HG03342 (cell line): ENCODE measurements around the gene TMEM191C.
"Not testable (repeated sequence)": the region's sequence is repeated elsewhere in the genome, so short reads cannot be mapped to it uniquely, and the experiment has no call there.

Experiments used
- ATAC-seq: cut with Tn5 transposase; IDR thresholded peaks from one replicate; pipeline ENCODE4 v1.9.1; 2021; ENCODE audit warnings: mild to moderate bottlenecking, moderate library complexity; ENCODE audit not compliant: unreplicated experiment

The TMEM191C gene

DNA sequence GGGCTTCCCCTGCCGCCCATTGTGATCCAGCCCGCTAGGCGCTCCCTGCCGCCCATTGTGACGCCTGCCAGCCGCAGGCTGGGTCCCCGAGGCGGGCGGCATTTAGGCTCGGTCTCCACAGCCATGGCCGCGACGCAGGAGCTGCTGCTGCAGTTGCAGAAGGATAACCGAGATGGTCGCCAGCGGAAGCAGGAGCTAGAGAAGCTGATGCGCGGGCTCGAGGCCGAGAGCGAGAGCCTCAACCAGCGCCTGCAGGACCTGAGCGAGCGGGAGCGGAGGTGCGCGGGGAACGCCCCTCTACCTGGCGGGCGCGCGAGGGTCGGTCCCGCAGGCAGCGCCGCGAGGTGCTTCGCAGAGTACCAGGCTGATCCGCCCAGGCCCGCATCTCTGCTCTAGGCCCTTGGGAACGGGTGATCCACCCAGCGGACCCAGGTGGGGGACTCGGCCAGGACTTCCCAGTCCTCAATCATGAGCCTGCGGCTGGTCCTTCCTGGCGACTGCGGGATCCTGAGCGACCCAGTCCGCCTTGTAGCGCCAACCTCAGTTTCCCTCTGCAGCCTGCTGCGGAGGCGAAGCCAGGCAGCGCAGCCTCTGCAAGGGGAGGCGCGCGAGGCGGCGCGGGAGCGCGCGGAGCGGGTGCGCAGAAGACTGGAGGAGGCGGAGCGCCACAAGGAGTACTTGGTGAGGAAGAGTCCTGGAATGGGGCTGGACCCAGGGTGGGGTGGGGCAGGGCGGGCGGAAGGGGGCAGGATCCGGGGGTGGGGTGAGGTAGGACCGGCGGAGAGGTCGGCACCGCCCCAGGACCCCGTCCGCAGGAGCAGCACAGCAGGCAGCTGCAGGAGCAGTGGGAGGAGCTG is at the start of gene TMEM191C:
Gene TMEM191C, plus strand, starts transcription at position 51 of the 857 bp plus-strand sequence. Its CDS starts 73 bp downstream, at position 124.
- ATAC-seq: peak; percentile 25

- ATAC-seq: peak; percentile 26
Observed at GRCh38 chr22:21417853-21418252, 49.3 kb upstream of the TMEM191C start.

DNA sequence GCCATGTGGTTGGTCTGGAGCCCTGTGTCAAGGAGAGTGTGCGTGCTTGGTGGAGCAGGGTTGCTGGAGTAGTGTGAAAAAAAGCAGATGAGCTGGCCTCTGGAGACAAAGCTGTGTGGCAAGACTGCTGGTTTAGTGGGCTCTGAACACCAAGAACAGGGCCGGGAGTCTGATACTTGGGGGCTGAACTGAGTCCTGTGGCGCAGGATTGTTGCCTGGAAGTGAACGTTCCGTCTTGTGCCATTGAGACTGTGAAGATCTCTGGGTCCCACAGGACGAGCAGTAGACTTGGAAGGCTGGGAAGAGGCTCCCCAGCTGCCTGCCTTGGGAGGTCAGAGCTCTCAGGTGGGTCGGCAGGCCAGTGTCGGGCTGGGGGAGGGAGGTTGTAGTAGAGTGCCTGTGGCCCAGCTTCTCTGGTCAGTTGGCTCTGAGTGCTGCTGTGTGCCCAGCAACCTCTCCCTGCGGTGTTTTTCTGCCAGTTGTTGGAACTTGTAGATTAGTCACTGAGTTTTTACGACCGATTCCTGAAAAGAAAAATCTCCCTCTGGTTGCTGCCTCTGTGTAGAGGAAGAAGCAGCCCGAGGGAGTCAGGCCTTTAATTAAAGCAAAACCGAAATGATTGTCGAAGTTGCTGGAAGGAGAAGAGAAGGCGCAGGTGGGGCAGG is 48.1 kb upstream of the TMEM191C start:
- not testable (repeated sequence) for ATAC-seq

DNA sequence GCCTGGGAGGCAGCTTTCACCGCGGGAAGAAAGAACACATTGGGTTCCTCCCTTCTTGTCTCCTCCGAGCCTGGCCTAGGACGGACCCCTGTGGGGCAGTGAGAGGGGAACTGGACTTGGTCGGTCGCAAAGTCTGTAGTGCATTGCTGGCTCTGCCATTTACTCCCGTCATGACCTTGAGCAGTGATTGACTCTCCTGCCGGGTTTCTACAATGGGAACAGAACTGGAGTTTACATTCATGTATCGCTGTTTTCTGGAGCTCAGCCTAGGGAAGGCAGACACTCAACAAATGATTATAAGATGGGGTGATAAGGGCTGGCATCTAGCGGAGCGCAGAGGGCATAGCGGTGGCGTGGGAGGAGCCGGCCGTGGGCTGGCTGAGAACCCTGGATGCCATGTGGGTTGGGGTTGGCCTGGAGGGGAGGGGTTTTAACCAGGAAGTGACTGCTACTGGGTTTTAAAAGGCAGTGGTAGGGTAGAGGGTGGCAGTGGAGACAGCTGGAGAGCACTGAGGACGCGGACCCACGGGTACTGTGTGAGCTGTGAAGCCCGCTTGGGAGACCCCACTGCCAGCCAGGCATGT is 46.9 kb upstream of the TMEM191C start:
- not testable (repeated sequence) for ATAC-seq

DNA sequence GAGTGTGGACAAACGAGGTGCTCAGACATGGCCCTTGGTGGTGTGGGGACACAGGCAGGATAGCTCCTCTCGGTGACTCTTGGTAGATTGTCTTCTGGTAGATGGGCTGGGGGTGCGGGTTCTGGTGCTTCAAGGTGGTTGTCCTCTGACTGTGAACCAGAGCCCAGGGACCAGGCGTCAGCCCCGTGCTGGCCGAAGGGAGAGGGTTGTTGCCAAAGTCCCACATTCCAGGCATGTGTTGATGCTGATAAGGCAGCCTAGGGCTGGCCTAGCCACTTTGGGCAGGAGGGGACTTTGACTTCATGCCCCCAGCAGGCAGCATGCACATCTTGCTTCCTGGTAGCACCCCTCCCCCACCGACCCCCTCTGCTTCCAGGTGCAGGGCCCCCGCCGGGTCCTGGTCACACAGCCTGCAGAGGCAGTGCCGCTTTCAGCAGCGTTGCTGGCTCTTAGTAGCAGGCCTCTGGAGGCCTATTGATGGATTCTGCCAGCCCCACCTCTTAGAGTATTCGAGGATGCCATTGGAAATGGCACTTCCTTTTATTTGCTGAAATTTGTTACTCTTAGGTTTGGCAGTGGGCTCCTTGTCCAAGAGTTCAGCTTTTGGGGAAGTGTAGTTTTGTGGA is 43.0 kb upstream of the TMEM191C start:
- not testable (repeated sequence) for ATAC-seq

- ATAC-seq: not testable (repeated sequence)
Observed at GRCh38 chr22:21434378-21435233, 32.6 kb upstream of the TMEM191C start.

DNA sequence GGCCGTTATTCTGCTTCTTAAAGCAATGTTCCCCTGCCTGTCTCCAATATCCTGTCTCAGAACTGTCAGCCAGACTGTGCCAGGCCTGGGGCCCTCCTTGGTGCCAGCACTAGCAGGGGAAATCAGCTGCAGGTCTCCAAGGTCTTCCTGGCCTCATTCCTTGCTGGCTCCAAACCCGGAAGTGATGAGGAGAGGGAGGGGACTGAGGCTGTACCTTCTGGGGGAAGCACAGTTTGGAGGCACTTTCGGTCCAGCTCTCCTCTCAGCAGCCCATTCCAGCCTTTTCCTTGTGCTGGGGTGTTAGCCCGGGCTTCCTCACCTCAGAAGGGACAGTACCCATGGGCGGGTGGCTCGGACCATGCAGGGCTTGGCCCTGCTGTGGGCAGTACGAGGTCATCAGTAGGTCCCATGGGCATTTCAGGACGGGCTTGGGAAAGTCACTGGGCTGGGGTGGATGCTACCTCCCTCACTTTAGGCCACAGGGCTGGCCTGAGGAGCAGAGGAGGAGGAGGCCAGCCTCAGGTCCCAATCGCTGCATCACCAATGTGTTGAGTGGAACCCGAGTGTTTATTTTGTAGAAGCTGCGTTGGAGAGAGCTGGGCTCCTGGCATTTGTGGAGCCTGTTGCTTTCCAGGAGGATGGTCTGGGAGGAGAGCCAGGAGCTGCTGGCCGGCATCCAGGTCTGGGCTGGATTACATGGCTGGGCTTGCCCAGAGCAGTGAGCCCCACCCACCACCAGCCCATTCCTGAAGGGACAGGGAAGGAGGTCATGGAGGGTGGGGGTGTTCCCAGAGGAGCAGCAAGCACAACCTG is 31.0 kb upstream of the TMEM191C start:
- ATAC-seq: not testable (repeated sequence)

DNA sequence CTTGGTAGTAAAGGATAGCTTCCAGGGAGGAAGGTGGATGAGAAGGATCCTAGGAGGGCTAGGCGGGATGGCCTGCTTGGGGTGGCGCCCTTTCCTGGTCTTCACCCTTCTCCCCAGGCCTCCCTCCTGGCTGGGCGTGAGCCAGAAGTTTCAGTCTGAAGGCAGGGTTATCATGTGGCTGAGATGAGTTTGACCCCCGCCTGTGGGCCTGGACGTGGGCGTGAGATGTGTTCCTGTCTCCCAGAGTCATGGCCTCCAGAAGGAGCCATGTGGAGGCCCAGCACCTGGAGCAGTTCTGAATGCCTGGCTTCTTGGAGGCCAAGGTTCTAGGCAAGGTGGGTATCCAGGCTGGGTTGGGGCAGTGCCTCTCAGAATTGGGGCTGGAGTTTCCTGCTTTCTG is 29.2 kb upstream of the TMEM191C start:
- not testable (repeated sequence) for ATAC-seq

GRCh38 chr22:21440018-21440636 is 27.1 kb upstream of the TMEM191C start:
- not testable (repeated sequence) for ATAC-seq

DNA sequence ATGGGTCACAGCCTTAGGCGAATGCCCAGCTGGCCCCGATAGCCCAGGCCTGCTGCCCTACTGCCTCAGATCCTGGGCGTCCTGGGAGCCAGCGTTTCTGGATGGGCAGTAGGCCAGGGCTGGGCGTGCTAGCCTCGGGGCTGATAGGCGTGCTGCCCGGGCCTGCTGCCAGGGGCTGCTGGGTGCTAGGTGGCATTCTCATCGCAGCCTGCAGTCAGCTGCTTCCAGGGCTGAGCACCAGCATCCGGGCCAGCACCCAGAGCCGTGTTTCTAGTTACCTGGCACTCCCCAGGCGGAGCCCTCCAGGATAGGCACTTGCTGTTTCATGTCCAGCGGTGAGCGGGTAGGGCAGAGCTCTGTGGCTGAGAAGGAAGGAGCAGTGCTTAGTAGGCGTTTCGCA is 26.5 kb upstream of the TMEM191C start:
- ATAC-seq: not testable (repeated sequence)

GRCh38 chr22:21441170-21441569 is 26.0 kb upstream of the TMEM191C start:
- ATAC-seq: not testable (repeated sequence)

- not testable (repeated sequence) for ATAC-seq
Observed at GRCh38 chr22:21442123-21442522, 25.1 kb upstream of the TMEM191C start.

- ATAC-seq: not testable (repeated sequence)
Observed at GRCh38 chr22:21442646-21443045, 24.5 kb upstream of the TMEM191C start.

GRCh38 chr22:21443057-21443734 is 24.0 kb upstream of the TMEM191C start:
- ATAC-seq: no peak

DNA sequence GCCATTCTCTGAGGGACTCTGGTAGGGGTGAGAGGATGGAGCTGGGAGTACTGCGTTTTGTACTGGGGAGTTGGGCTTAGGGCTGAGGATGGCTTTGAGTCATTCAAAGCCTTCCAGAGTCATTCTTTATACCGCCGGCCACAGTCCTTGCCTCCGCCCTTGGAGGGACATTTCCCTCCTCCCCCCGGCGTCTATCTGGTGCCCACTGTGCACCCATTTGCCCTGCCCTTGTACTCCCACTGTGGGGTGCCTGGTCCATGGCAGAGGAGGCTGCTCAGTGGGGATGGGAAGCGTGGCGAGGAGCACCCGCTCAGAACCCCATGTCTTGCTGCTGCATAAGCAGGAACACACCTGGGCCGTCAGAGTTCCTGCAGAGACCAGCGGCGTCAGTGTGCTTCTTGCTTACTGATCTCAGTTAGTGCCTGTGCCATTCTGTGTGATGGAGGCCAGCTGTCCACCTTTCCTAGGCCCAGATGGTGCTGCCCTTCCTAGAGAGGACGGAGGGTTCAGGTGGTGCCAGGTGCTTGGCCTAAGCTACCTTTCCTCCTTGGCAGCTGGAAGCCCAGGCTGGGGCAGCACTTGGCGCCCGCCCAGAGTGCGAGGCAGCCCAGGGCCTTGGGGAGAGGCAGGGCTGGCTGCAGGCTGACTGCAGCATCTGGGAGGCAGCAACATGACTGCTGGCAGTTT is 23.3 kb upstream of the TMEM191C start:
- ATAC-seq: no peak

- no peak for ATAC-seq
Observed at GRCh38 chr22:21444701-21445436, 22.3 kb upstream of the TMEM191C start.
